SK-N-SH (cell line): ENCODE measurements around the gene BIRC6. TPM values are rescaled to one million over a fixed set of nuclear protein-coding genes. Genes with fewer than 3 reads are reported as not detected.

Experiments used
- CTCF ChIA-PET: fragments of 300-600, 350-600 bp; formaldehyde crosslinking; extraction: SDS; loops from one replicate; lab custom pipeline; 2021; lab: Yijun Ruan, JAX
- POLR2A ChIA-PET: fragments of 350-600 bp; sonication (Branson Sonifier 250); formaldehyde crosslinking; extraction: SDS; loops from one replicate; lab custom pipeline; 2020; ENCODE audit warnings: antibody characterized with exemption, inconsistent platforms; lab: Yijun Ruan, JAX
- DNase-seq: peaks from one replicate; pipeline ENCODE4 v3.0.0; 2012
- H2AFZ ChIP-seq: fragments of 200-600 bp; sonication (generic); 2 replicates; pipeline ENCODE4 v1.8.1; 2016; ENCODE audit warnings: antibody characterized with exemption, mild to moderate bottlenecking, low read depth
- H3F3A ChIP-seq: fragments of 200-600 bp; sonication (generic); replicated peaks from 2 replicates; pipeline ENCODE3; 2016; ENCODE audit warnings: antibody characterized with exemption, mild to moderate bottlenecking; ENCODE audit not compliant: insufficient read depth
- H3K27ac ChIP-seq, 2 experiments: fragments of 200-500 bp in 1 of 2; fragments of 200-600 bp in 1 of 2; sonication (Bioruptor generic) in 1 of 2; sonication (generic), shearing (Covaris generic) in 1 of 2; 2 replicates each; pipeline versions ENCODE4 v1.5.1 to v1.6.1; 2014 to 2016; ENCODE audit warnings: low read depth in 2 of 2, inconsistent platforms in 1 of 2, low read length in 1 of 2, mild to moderate bottlenecking in 1 of 2, mixed read lengths in 1 of 2
- H3K27me3 ChIP-seq: fragments of 200-600 bp; sonication (generic), shearing (Covaris generic); 2 replicates; pipeline ENCODE4 v1.6.1; 2016; ENCODE audit warnings: mixed run types; ENCODE audit not compliant: insufficient read depth
- H3K36me3 ChIP-seq, 2 experiments: fragments of 200-500 bp in 1 of 2; fragments of 200-600 bp in 1 of 2; sonication (Bioruptor generic) in 1 of 2; sonication (generic) in 1 of 2; replicated peaks in 1 of 2; 2 replicates each; pipeline versions ENCODE3 to v1.5.1; 2014 to 2016; ENCODE audit warnings: low read length in 1 of 2, mild to moderate bottlenecking in 1 of 2; ENCODE audit not compliant: insufficient read depth in 2 of 2, control insufficient read depth in 1 of 2
- H3K4me1 ChIP-seq, 2 experiments: fragments of 200-500 bp in 1 of 2; fragments of 200-600 bp in 1 of 2; sonication (Bioruptor generic) in 1 of 2; sonication (generic), shearing (Covaris generic) in 1 of 2; 2 replicates each; pipeline versions ENCODE4 v1.5.1 to v1.6.1; 2014 to 2016; ENCODE audit warnings: low read depth in 1 of 2, low read length in 1 of 2, mixed run types in 1 of 2; ENCODE audit not compliant: insufficient read depth in 2 of 2, control insufficient read depth in 1 of 2
- H3K4me2 ChIP-seq: fragments of 200-600 bp; sonication (generic), shearing (Covaris generic); 2 replicates; pipeline ENCODE4 v1.6.1; 2017; ENCODE audit warnings: mixed run types
- H3K4me3 ChIP-seq, 2 experiments: fragments of 200-500 bp in 1 of 2; fragments of 200-600 bp in 1 of 2; sonication (Bioruptor generic) in 1 of 2; sonication (generic), shearing (Covaris generic) in 1 of 2; 2 replicates each; pipeline versions ENCODE4 v1.5.1 to v1.8.1; 2014 to 2016; ENCODE audit warnings: low read depth in 2 of 2, inconsistent platforms in 1 of 2, low read length in 1 of 2, mild to moderate bottlenecking in 1 of 2, mixed read lengths in 1 of 2, moderate library complexity in 1 of 2
- H3K79me2 ChIP-seq: fragments of 200-600 bp; sonication (generic); 2 replicates; pipeline ENCODE4 v1.8.1; 2017; ENCODE audit warnings: mild to moderate bottlenecking; ENCODE audit not compliant: insufficient read depth
- H3K9ac ChIP-seq: fragments of 200-600 bp; sonication (generic); 2 replicates; pipeline ENCODE4 v1.6.1; 2017; ENCODE audit warnings: mixed run types
- H3K9me2 ChIP-seq: fragments of 200-600 bp; sonication (generic); 2 replicates; pipeline ENCODE4 v1.6.1; 2017; ENCODE audit warnings: mixed run types
- H3K9me3 ChIP-seq: fragments of 200-600 bp; sonication (generic); 2 replicates; pipeline ENCODE4 v1.6.1; 2017; ENCODE audit warnings: mixed run types, mild to moderate bottlenecking, moderate library complexity
- H4K20me1 ChIP-seq: fragments of 200-600 bp; sonication (generic); 2 replicates; pipeline ENCODE4 v1.6.1; 2017; ENCODE audit warnings: mild to moderate bottlenecking, mixed run types; ENCODE audit not compliant: insufficient read depth
- CTCF ChIP-seq: fragments of 200-600 bp; sonication (generic); IDR thresholded peaks from 2 replicates; pipeline ENCODE4 v1.6.1; 2017; ENCODE audit warnings: antibody characterized with exemption, mild to moderate bottlenecking, moderate library complexity
- ELF1 ChIP-seq: IDR thresholded peaks from 2 replicates; pipeline ENCODE4 v1.4.0; 2012
- FOSL2 ChIP-seq: IDR thresholded peaks from 2 replicates; pipeline ENCODE4 v1.4.0; 2012; ENCODE audit warnings: low read depth, mild to moderate bottlenecking, moderate library complexity, borderline replicate concordance
- FOXM1 ChIP-seq: IDR thresholded peaks from 2 replicates; pipeline ENCODE4 v1.4.0; 2012; ENCODE audit warnings: low read depth, mild to moderate bottlenecking
- GABPA ChIP-seq: IDR thresholded peaks from 2 replicates; pipeline ENCODE4 v1.4.0; 2012; ENCODE audit warnings: low read depth, mild to moderate bottlenecking
- IRF3 ChIP-seq: fragments of 150-350 bp; IDR thresholded peaks from 2 replicates; pipeline ENCODE4 v1.6.1; 2016; ENCODE audit warnings: mild to moderate bottlenecking, low read depth, low read length
- JUND ChIP-seq: IDR thresholded peaks from 2 replicates; pipeline ENCODE4 v1.4.0; 2012
- MAX ChIP-seq: IDR thresholded peaks from 2 replicates; pipeline ENCODE4 v1.4.0; 2012; ENCODE audit warnings: low read depth
- MXI1 ChIP-seq: IDR thresholded peaks from 2 replicates; pipeline ENCODE4 v1.6.1; 2012; ENCODE audit warnings: mild to moderate bottlenecking, low read depth, low read length, improper control_type of control experiment
- POLR2AphosphoS5 ChIP-seq: IDR thresholded peaks from 2 replicates; pipeline ENCODE4 v1.6.1; 2012; ENCODE audit warnings: low read depth, low read length
- REST ChIP-seq: IDR thresholded peaks from 2 replicates; pipeline ENCODE4 v1.6.1; 2012; ENCODE audit warnings: mild to moderate bottlenecking, low read depth, low read length, moderate library complexity
- RXRA ChIP-seq: IDR thresholded peaks from 2 replicates; pipeline ENCODE4 v1.4.0; 2012; ENCODE audit warnings: low read depth, mild to moderate bottlenecking, borderline replicate concordance
- SIN3A ChIP-seq: IDR thresholded peaks from 2 replicates; pipeline ENCODE4 v1.6.1; 2012; ENCODE audit warnings: low read depth, mild to moderate bottlenecking, low read length, moderate library complexity, borderline replicate concordance
- TAF1 ChIP-seq: IDR thresholded peaks from 2 replicates; pipeline ENCODE4 v1.6.1; 2012; ENCODE audit warnings: low read depth, mild to moderate bottlenecking, low read length, moderate library complexity, borderline replicate concordance
- WGBS: methylation state at CpG from one replicate; pipeline ENCODE4 v1.1.6; 2017; ENCODE audit warnings: low lambda C conversion rate; 5-methylcytosine and 5-hydroxymethylcytosine counted together
- polyA plus RNA-seq, 3 experiments: library from polyadenylated mRNA; depleted of rRNA; stranded (reverse); fragments of >200 nt; gene quantifications; 2 replicates each; pipeline ENCODE4 v1.2.3, GENCODE V29; 2012

The BIRC6 gene
- polyA plus RNA-seq, 1 of the 3 experiments (the other 2 are of a cell fraction) = 28.9 TPM

GRCh38 chr2:32572030-32572429 is 215.2 kb downstream of the BIRC6 start:
- no peaks in the 10 kb centered on the region for H3K9me2 ChIP-seq
- H3K4me2 ChIP-seq = no peak overlapping the region
- no peaks in the 10 kb centered on the region for H3K27me3 ChIP-seq
- peaks cover 2% of the 10 kb centered on the region for H3F3A ChIP-seq
- TF ChIP-seq MXI1 = no peak
- TF ChIP-seq FOXM1 = no peak
- TF ChIP-seq REST = no peak
- TF ChIP-seq FOSL2 = no peak
- TF ChIP-seq IRF3 = no peak
- no peak for TF ChIP-seq RXRA
- no peak for TF ChIP-seq SIN3A
- TF ChIP-seq MAX = no peak
- no peak for TF ChIP-seq POLR2AphosphoS5
- no peak for TF ChIP-seq GABPA
- TF ChIP-seq TAF1 = no peak
- no peak overlapping the region for H3K9ac ChIP-seq
- H3K9me3 ChIP-seq = no peaks in the 10 kb centered on the region
- H2AFZ ChIP-seq = no peak overlapping the region
- no peak for DNase-seq
- no peaks in the 10 kb centered on the region; a peak in 1 of 4 replicates for H3K4me1 ChIP-seq
- peaks cover 3 to 58% of the 10 kb centered on the region in 2 experiments for H3K36me3 ChIP-seq
- H3K79me2 ChIP-seq = peaks cover 35% of the 10 kb centered on the region
- H4K20me1 ChIP-seq = no peaks in the 10 kb centered on the region
- H3K4me3 ChIP-seq = no peak overlapping the region
- 95% methylated on average over 3 of the region's 3 CpGs for WGBS
- no peak overlapping the region for H3K27ac ChIP-seq
- POLR2A ChIA-PET = no interaction called here
- CTCF ChIA-PET = interaction anchor here (0.8 kb wide), 1 partner anchor 19 kb away, joined by 3 read pairs; no protein-coding TSS in a partner anchor

- Histone ChIP-seq H3K9me3 (no peaks in the 10 kb centered on the region), H3K4me2 (no peak overlapping the region), H3K27me3 (no peaks in the 10 kb centered on the region), H3K9ac (no peak overlapping the region), H3K27ac (no peak overlapping the region), H3K4me1 (no peaks in the 10 kb centered on the region; a peak in 2 of 4 replicates), H3K79me2 (peaks cover 35% of the 10 kb centered on the region), H3K9me2 (no peaks in the 10 kb centered on the region), H3F3A (peaks cover 8% of the 10 kb centered on the region), H4K20me1 (no peaks in the 10 kb centered on the region; the same call in 1 of the 2 replicates), H3K36me3 (peaks cover 3 to 60% of the 10 kb centered on the region in 2 experiments), H2AFZ (no peak overlapping the region), H3K4me3 (no peak overlapping the region)
- POLR2A ChIA-PET = no interaction called here
- no peak for DNase-seq
- WGBS = 96% methylated on average over 2 of the region's 2 CpGs
- CTCF ChIA-PET = interaction anchor here (0.8 kb wide), 1 partner anchor 19 kb away, joined by 3 read pairs; no protein-coding TSS in a partner anchor
- TF ChIP-seq CTCF = no peak
- no peak for TF ChIP-seq JUND
- TF ChIP-seq REST = no peak
- no peak for TF ChIP-seq TAF1
- no peak for TF ChIP-seq SIN3A
- TF ChIP-seq ELF1 = no peak
Measured at GRCh38 chr2:32572737-32573136, 215.9 kb downstream of the BIRC6 start.
